Osteoblast (primary cell): ENCODE data around the gene DTX2. TPM values are rescaled to one million over a fixed set of nuclear protein-coding genes. Genes with fewer than 3 reads are reported as not detected.
"Not testable (repeated sequence)": the region's sequence is repeated elsewhere in the genome, so short reads cannot be mapped to it uniquely, and the experiment has no call there.

Experiments
- DNase-seq: peaks from one replicate; pipeline ENCODE4 v3.0.0; 2011; ENCODE audit warnings: low spot score, mixed read lengths; ENCODE audit not compliant: insufficient read length; ENCODE audit errors: missing footprints
- H2AFZ ChIP-seq: 2 replicates; pipeline ENCODE4 v1.6.0; 2011; ENCODE audit warnings: mild to moderate bottlenecking, low read length
- H3K27ac ChIP-seq: 2 replicates; pipeline ENCODE4 v1.5.1; 2011; ENCODE audit warnings: mild to moderate bottlenecking, low read depth, low read length, moderate library complexity
- H3K27me3 ChIP-seq: 2 replicates; pipeline ENCODE4 v1.6.0; 2012; ENCODE audit warnings: mild to moderate bottlenecking, control low read depth, inconsistent platforms, low read length, moderate library complexity; ENCODE audit not compliant: insufficient read depth
- H3K36me3 ChIP-seq: 2 replicates; pipeline ENCODE4 v1.5.1; 2011; ENCODE audit warnings: mild to moderate bottlenecking, low read length, control low read depth, moderate library complexity; ENCODE audit not compliant: insufficient read depth
- H3K4me1 ChIP-seq: 2 replicates; pipeline ENCODE4 v1.5.1; 2011; ENCODE audit warnings: mild to moderate bottlenecking, low read length, control low read depth, moderate library complexity; ENCODE audit not compliant: insufficient read depth
- H3K4me2 ChIP-seq: 2 replicates; pipeline ENCODE4 v1.6.0; 2011; ENCODE audit warnings: mild to moderate bottlenecking, low read length; ENCODE audit not compliant: insufficient read depth
- H3K4me3 ChIP-seq: fragments of 200-600 bp; sonication (generic); 3 replicates; pipeline ENCODE4 v1.5.1; 2012; ENCODE audit warnings: mild to moderate bottlenecking, low read length, inconsistent platforms; ENCODE audit not compliant: insufficient read depth
- H3K79me2 ChIP-seq: 2 replicates; pipeline ENCODE4 v1.6.0; 2012; ENCODE audit warnings: mild to moderate bottlenecking, low read length, control low read depth, inconsistent platforms; ENCODE audit not compliant: insufficient read depth
- H3K9me3 ChIP-seq: 2 replicates; pipeline ENCODE4 v1.5.1; 2011; ENCODE audit warnings: low read depth, low read length, control low read depth
- H4K20me1 ChIP-seq: 2 replicates; pipeline ENCODE4 v1.6.0; 2012; ENCODE audit warnings: mild to moderate bottlenecking, low read length, control low read depth; ENCODE audit not compliant: insufficient read depth
- CTCF ChIP-seq: IDR thresholded peaks from 2 replicates; pipeline ENCODE4 v1.5.1; 2011; ENCODE audit warnings: mild to moderate bottlenecking, low read depth, low read length, moderate library complexity; ENCODE audit errors: extremely low read depth
- total RNA-seq: library from RNA; depleted of rRNA; stranded (reverse); fragments of >200 nt; gene quantifications from 2 replicates; pipeline ENCODE4 v1.2.3, GENCODE V29; 2012

The DTX2 gene
- total RNA-seq, 1 donor = 14.5 TPM

DNA sequence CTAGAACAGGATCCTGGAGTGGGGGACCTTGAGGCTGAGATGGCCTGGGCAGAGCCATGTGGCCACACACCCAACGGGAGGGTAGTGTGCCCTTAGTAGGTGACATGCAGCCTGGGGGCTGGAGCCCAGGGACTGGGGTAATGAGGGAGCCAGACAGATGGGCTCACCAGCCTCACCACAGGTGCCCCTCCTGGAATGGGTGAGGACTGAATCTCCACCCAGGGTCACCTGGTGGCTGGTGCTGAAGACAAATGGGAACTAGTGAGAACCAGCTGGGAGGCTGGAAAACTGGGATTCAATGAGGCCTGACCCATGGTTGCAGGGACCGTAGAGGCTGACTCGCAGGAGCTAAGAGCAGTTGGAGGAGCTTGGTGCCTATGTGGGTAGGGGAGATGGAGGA lies 30.7 kb upstream of the DTX2 start:
- peak; percentile 3 for DNase-seq
- Histone ChIP-seq H3K4me1 (no peaks in the 10 kb centered on the region), H3K27me3 (no peaks in the 10 kb centered on the region), H2AFZ (no peak overlapping the region), H4K20me1 (no peaks in the 10 kb centered on the region), H3K27ac (no peak overlapping the region), H3K79me2 (no peaks in the 10 kb centered on the region), H3K9me3 (no peaks in the 10 kb centered on the region), H3K4me3 (no peak overlapping the region), H3K36me3 (no peaks in the 10 kb centered on the region), H3K4me2 (no peak overlapping the region)
- no peak for TF ChIP-seq CTCF

- DNase-seq, H3K36me3 ChIP-seq, H3K9me3 ChIP-seq, H3K79me2 ChIP-seq, H2AFZ ChIP-seq, H3K4me3 ChIP-seq, H3K4me2 ChIP-seq, H3K4me1 ChIP-seq, H3K27me3 ChIP-seq, H4K20me1 ChIP-seq: not testable (repeated sequence)
- H3K27ac ChIP-seq = peak overlapping the region; percentile 48
- TF ChIP-seq CTCF = peak; percentile 51
Measured at GRCh38 chr7:76437873-76438272, 23.6 kb upstream of the DTX2 start.

- not testable (repeated sequence) for H3K27ac ChIP-seq, H3K4me2 ChIP-seq, H3K36me3 ChIP-seq, H3K4me3 ChIP-seq, DNase-seq, H3K27me3 ChIP-seq, H2AFZ ChIP-seq, H3K4me1 ChIP-seq, H3K9me3 ChIP-seq, H3K79me2 ChIP-seq, H4K20me1 ChIP-seq
Measured at GRCh38 chr7:76439120-76439888, 22.2 kb upstream of the DTX2 start.

- H2AFZ ChIP-seq, H3K9me3 ChIP-seq, H3K27ac ChIP-seq, H3K27me3 ChIP-seq, DNase-seq, H4K20me1 ChIP-seq, H3K79me2 ChIP-seq, H3K4me3 ChIP-seq, H3K4me1 ChIP-seq, H3K36me3 ChIP-seq, H3K4me2 ChIP-seq: not testable (repeated sequence)
Measured at GRCh38 chr7:76440404-76440803, 21.1 kb upstream of the DTX2 start.

GRCh38 chr7:76441792-76442191 lies 19.7 kb upstream of the DTX2 start:
- H3K36me3 ChIP-seq, H3K4me3 ChIP-seq, H3K4me1 ChIP-seq, H3K9me3 ChIP-seq, H3K27me3 ChIP-seq, H4K20me1 ChIP-seq, H3K27ac ChIP-seq, DNase-seq, H2AFZ ChIP-seq, H3K79me2 ChIP-seq, H3K4me2 ChIP-seq: not testable (repeated sequence)

DNA sequence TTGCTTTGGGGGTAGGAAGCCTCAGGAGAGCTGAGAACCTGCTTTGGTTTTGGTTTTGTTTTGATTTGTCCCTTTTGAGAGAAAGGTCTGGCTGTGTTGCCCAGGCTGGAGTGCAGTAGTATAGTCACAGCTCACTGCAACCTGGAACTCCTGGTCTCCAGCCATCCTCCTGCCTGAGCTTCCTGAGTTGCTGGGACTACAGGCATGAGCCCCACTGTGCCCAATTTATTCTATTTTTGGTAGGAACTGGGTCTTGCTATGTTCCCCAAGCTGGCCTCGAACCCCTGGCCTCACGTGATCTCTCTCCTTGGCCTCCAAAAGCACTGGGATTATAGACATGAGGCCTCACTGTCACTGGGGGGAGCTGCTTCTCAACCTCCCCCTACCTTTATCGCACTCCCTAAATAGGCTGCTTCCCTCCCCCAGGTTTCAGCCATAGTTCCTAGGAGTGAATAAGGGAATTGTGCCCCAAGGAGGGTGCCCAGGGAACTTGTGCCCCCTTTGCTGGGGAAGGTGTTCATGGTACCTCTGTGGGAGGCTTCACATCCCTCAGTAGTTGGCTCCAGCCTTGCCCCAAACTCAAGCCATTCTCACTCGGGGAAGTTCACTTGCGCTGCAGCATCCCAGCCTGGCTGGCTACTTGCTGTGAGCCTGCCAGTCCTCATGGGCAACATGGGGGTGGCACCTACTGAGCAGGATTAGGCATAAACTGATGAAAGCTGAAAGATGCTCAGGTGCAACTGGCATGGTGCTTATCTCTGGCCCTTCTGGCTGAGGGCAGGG lies 18.7 kb upstream of the DTX2 start:
- H3K36me3 ChIP-seq, H3K27ac ChIP-seq, H4K20me1 ChIP-seq, H3K4me2 ChIP-seq, H3K9me3 ChIP-seq, DNase-seq, H3K4me1 ChIP-seq, H3K27me3 ChIP-seq, H3K4me3 ChIP-seq, H2AFZ ChIP-seq, H3K79me2 ChIP-seq: not testable (repeated sequence)

- not testable (repeated sequence) for H3K79me2 ChIP-seq
Measured at GRCh38 chr7:76443846-76444245, 17.7 kb upstream of the DTX2 start.

More at GRCh38 chr7:76443846-76444245, 17.7 kb upstream of the DTX2 start:
- H3K4me3 ChIP-seq, H3K4me1 ChIP-seq, H4K20me1 ChIP-seq, H3K27me3 ChIP-seq, H2AFZ ChIP-seq, DNase-seq, H3K36me3 ChIP-seq, H3K9me3 ChIP-seq, H3K27ac ChIP-seq, H3K4me2 ChIP-seq: not testable (repeated sequence)
